Muscle of leg (tissue), 11 donors: ENCODE measurements around the gene ZNF618. TPM values are rescaled to one million over a fixed set of nuclear protein-coding genes. Genes with fewer than 3 reads are reported as not detected.
"Not testable (repeated sequence)": the region's sequence is repeated elsewhere in the genome, so short reads cannot be mapped to it uniquely, and the experiment has no call there.

Source experiments
- DNase-seq: peaks from one replicate; pipeline ENCODE4 v3.0.0; 2013
- H3K27ac ChIP-seq: one replicate; pipeline ENCODE4 v1.5.1; 2013; ENCODE audit warnings: mild to moderate bottlenecking, low read length, control low read depth
- H3K27me3 ChIP-seq: one replicate; pipeline ENCODE4 v1.6.1; 2013; ENCODE audit warnings: low read length; ENCODE audit not compliant: control insufficient read depth, insufficient read depth
- H3K36me3 ChIP-seq: one replicate; pipeline ENCODE4 v1.6.1; 2013; ENCODE audit warnings: low read length; ENCODE audit not compliant: control insufficient read depth, insufficient read depth
- H3K4me1 ChIP-seq: one replicate; pipeline ENCODE4 v1.6.1; 2013; ENCODE audit warnings: low read length; ENCODE audit not compliant: control insufficient read depth, insufficient read depth
- H3K4me3 ChIP-seq: one replicate; pipeline ENCODE4 v1.5.1; 2013; ENCODE audit warnings: low read length, control low read depth
- H3K9me3 ChIP-seq: replicated peaks from 2 replicates; pipeline ENCODE4 v1.6.1; 2013; ENCODE audit warnings: low read depth, low read length; ENCODE audit not compliant: control insufficient read depth
- WGBS: methylation state at CpG from one replicate; pipeline ENCODE4 v1.1.5; 2013; ENCODE audit warnings: missing lambda C conversion rate; ENCODE audit not compliant: insufficient coverage; 5-methylcytosine and 5-hydroxymethylcytosine counted together
- polyA plus RNA-seq, 8 donors: library from polyadenylated mRNA; unstranded; fragments of 120-200 nt; gene quantifications; one replicate each; pipeline versions ENCODE4 v1.2.1 to v1.2.3, GENCODE V29; 2013; ENCODE audit warnings: inconsistent platforms in 1 of 8, low replicate concordance in 1 of 8; ENCODE audit not compliant: insufficient read length in 8 of 8, insufficient read depth in 1 of 8
- total RNA-seq: library from RNA; stranded (reverse); fragments of 120-200 nt; gene quantifications from one replicate; pipeline ENCODE4 v1.2.4, GENCODE V29; 2013

Gene ZNF618
- total and polyA plus RNA-seq, 9 donors = 6.4 to 21.8 (median 16.1) TPM

DNA sequence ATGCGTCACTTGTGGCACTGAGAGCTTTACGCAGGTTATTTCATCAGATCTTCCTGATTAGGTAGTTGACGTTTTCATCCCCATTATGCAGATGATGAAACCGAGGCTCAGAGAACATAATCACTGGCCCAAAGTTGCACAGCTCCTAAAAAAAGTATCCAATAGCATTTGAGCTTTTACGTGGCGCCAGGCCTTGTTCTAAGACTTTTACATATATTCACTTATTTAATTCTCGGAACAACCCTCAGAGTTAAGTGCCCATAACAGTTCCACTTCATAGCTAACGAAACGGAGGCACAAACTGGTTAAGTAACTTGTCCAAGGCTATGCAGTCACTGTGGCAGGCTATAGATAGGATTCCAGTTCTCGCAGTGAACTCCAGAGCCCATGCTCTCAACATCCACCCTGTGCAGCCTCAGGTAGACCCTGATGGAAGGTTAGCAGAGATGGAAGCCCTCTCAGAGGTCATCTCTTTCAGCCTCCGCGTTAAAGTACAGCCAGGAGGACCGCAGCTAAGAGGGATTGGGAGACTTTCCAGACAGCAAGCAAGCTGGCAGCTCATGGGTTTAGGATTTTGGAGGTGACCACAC is 162.7 kb downstream of the ZNF618 start:
- no peak for DNase-seq
- no peak overlapping the region for H3K27ac ChIP-seq
- H3K36me3 ChIP-seq = peaks cover 47% of the 10 kb centered on the region
- peaks cover 3% of the 10 kb centered on the region for H3K4me1 ChIP-seq
- H3K4me3 ChIP-seq = no peak overlapping the region
- 93% methylated on average over 6 of the region's 13 CpGs for WGBS
- H3K9me3 ChIP-seq = no peaks in the 10 kb centered on the region
- no peaks in the 10 kb centered on the region for H3K27me3 ChIP-seq

DNA sequence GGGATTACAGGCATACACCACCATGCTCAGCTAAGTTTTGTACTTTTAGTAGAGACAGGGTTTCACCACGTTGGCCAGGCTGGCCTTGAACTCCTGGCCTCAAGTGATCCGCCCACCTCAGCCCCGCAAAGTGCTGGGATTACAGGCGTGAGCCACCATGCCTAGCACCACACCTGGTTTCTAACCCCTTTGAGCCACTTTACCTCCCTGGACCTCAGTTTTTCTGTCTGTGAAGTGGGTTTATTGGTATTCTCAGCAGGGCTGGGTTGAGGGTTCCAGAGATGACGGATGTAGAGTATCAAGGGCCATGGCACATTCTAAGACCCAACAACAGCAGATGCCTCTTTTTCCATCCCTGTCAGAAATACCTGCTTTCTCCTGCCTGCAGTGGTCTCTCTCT is 163.4 kb downstream of the ZNF618 start:
- peaks cover 3% of the 10 kb centered on the region for H3K4me1 ChIP-seq
- H3K36me3 ChIP-seq = peaks cover 43% of the 10 kb centered on the region
- WGBS = 88% methylated on average over 3 of the region's 5 CpGs
- no peak overlapping the region for H3K4me3 ChIP-seq
- no peak for DNase-seq
- no peak overlapping the region for H3K27ac ChIP-seq
- H3K9me3 ChIP-seq = no peaks in the 10 kb centered on the region
- no peaks in the 10 kb centered on the region for H3K27me3 ChIP-seq

DNA sequence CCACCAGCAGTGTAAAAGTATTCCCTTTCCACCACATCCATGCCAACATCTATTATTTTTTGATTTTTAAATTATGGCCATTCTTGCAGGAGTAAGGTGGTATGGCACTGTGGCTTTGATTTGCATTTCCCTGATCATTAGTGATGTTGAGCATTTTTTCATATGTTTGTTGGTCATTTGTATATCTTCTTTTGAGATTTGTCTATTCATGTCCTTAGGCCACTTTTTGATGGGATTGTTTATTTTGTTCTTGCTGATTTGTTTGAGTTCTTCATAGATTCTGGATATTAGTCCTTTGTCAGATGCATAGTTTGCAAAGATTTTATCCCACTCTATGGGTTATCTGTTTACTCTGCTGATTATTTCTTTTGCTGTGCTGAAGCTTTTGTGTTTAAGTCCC is 167.6 kb downstream of the ZNF618 start:
- DNase-seq, H3K4me1 ChIP-seq, H3K4me3 ChIP-seq: not testable (repeated sequence)

DNA sequence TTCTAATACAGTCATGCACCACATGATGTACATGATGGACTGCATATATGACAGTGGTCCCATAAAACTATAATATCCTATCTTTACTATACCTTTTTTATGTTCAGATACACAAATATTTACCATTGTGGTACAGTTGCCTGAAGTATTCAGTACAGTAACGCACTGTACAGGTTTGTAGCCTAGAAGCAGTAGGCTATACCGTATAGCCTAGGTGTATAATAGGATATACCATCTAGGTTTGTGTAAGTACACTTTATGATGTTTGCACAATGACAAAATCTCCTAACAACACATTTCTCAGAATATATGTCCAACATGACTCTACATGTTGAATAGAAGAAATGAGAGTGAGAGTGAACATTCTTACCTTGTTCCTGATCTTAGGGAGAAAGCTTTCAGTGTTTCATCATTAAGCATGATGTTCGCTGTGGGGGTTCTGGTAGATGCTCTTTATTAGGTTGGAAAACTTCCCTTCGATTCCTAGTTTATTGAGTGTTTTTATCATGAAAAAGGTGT is 170.2 kb downstream of the ZNF618 start:
- H3K36me3 ChIP-seq = peaks cover 34% of the 10 kb centered on the region
- no peaks in the 10 kb centered on the region for H3K4me1 ChIP-seq
- H3K4me3 ChIP-seq = no peak overlapping the region
- H3K27me3 ChIP-seq = no peaks in the 10 kb centered on the region
- H3K9me3 ChIP-seq = peaks cover 2% of the 10 kb centered on the region
- 100% methylated on average over 1 of the region's 4 CpGs for WGBS
- no peak for DNase-seq
- H3K27ac ChIP-seq = no peak overlapping the region

More for the DNA sequence above, 167.6 kb downstream of the ZNF618 start:
- H3K9me3 ChIP-seq, H3K27ac ChIP-seq, H3K27me3 ChIP-seq: not testable (repeated sequence)
- H3K36me3 ChIP-seq = peaks cover 23% of the 10 kb centered on the region

DNA sequence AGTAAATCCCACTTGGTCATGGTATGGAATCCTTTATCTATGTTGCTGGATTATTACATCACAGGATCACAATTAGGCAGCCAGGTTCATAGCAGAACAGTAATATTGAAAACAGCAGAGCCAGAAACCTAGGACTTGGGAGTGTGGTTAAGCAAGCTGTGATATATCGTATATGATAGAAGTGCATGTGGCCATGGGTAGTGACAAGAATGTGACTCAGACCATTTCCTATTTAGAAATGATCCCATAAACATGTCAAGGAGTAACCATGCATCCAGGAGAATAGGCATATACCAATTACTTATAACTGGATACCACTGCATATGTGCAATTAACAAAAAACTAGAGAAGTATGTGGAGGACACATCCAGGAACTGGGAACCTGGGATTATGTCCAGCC is 170.8 kb downstream of the ZNF618 start:
- H3K27me3 ChIP-seq = no peaks in the 10 kb centered on the region
- no CpG with 5 or more reads among the region's 1 CpG for WGBS
- H3K36me3 ChIP-seq = peaks cover 40% of the 10 kb centered on the region
- peaks cover 2% of the 10 kb centered on the region for H3K9me3 ChIP-seq
- no peak overlapping the region for H3K4me3 ChIP-seq
- no peak overlapping the region for H3K27ac ChIP-seq
- H3K4me1 ChIP-seq = no peaks in the 10 kb centered on the region
- DNase-seq = no peak

DNA sequence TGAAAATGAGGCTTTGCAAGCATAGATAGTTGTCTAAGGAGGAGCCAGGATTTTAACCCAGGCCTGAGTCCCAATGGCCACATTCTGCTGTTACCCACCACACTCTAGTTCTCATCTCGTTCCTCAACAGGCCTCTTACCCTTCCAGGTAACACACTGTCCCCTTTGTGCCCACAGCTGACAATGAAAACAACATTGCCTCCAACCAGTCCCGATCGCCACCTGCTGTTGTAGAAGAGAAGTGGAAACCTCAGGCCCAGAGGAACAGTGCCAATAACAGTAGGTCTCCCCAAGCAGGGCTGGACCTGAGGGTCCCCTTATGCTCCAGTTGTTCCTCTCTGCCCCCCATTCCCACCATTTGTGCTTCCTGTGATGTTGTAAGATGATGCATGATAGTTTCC is 171.6 kb downstream of the ZNF618 start:
- H3K4me1 ChIP-seq = no peaks in the 10 kb centered on the region
- H3K36me3 ChIP-seq = peaks cover 47% of the 10 kb centered on the region
- H3K4me3 ChIP-seq = no peak overlapping the region
- peaks cover 2% of the 10 kb centered on the region for H3K9me3 ChIP-seq
- no peak for DNase-seq
- no peak overlapping the region for H3K27ac ChIP-seq
- 92% methylated on average over 2 of the region's 3 CpGs for WGBS
- no peaks in the 10 kb centered on the region for H3K27me3 ChIP-seq

DNA sequence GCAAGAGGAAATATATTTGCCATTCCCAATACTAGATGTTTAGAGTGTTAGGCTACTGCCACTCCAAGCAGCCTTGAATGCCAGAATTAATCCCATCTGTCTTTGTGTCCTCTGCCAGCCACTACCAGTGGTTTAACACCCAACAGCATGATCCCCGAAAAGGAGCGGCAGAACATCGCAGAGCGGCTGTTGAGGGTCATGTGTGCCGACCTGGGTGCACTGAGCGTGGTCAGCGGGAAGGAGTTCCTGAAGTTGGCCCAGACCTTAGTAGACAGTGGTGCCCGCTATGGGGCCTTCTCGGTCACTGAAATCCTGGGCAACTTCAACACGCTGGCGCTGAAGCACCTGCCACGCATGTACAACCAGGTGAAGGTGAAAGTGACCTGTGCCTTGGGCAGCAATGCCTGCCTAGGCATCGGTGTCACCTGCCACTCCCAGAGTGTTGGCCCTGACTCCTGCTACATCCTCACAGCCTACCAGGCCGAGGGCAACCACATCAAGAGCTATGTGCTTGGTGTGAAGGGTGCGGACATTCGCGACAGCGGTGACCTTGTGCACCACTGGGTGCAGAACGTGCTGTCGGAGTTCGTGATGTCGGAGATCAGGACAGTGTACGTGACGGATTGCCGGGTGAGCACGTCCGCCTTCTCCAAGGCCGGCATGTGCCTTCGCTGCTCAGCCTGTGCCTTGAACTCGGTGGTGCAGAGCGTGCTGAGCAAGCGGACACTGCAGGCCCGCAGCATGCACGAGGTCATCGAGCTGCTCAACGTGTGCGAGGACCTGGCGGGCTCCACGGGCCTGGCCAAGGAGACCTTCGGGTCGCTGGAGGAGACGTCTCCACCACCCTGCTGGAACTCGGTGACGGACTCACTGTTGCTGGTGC is 172.7 kb downstream of the ZNF618 start:
- Histone ChIP-seq H3K4me3 (no peak overlapping the region), H3K36me3 (peaks cover 55% of the 10 kb centered on the region), H3K9me3 (peaks cover 2% of the 10 kb centered on the region), H3K4me1 (no peaks in the 10 kb centered on the region), H3K27me3 (no peaks in the 10 kb centered on the region), H3K27ac (no peak overlapping the region)
- 97% methylated on average over 43 of the region's 44 CpGs for WGBS
- no peak for DNase-seq

DNA sequence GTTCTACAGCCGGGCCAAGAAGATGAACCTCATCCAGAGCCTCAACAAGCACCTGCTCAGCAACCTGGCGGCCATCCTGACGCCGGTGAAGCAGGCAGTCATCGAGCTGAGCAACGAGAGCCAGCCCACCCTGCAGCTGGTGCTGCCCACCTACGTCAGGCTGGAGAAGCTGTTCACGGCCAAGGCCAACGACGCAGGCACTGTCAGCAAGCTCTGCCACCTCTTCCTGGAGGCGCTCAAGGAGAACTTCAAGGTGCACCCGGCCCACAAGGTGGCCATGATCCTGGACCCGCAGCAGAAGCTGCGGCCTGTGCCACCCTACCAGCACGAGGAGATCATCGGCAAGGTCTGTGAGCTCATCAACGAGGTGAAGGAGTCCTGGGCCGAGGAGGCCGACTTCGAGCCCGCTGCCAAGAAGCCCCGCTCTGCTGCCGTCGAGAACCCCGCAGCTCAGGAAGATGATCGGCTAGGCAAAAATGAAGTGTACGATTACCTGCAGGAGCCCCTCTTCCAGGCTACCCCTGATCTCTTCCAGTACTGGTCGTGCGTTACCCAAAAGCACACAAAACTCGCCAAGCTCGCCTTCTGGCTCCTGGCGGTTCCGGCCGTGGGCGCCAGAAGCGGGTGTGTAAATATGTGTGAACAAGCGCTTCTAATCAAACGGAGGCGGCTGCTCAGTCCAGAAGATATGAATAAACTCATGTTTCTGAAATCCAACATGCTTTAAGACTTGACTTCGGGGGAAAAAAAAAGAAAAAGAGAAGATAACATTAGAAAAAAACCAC is 173.5 kb downstream of the ZNF618 start:
- no peaks in the 10 kb centered on the region for H3K4me1 ChIP-seq
- DNase-seq = no peak
- no peaks in the 10 kb centered on the region for H3K27me3 ChIP-seq
- peaks cover 2% of the 10 kb centered on the region for H3K9me3 ChIP-seq
- H3K27ac ChIP-seq = no peak overlapping the region
- H3K36me3 ChIP-seq = peaks cover 61% of the 10 kb centered on the region
- H3K4me3 ChIP-seq = no peak overlapping the region
- WGBS = 96% methylated on average over 36 of the region's 40 CpGs

DNA sequence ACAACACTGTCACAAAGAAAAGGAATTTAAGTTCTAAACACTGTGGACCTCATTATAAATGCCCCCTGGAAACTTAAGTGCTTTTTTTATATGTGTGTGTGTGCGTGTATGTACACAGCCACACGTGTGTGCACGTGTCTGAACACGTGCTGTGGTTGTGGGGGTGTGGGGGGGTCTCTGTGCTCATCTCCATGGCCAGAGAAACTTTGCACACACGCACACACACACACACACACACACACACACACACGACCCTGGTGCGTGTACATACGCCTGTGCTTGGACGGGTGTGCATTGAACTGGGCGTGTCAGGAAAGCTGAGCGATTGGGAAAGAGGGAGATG is 174.1 kb downstream of the ZNF618 start:
- Histone ChIP-seq H3K4me3 (no peak overlapping the region), H3K4me1 (no peaks in the 10 kb centered on the region), H3K9me3 (peaks cover 2% of the 10 kb centered on the region), H3K27ac (no peak overlapping the region), H3K27me3 (no peaks in the 10 kb centered on the region), H3K36me3 (peaks cover 61% of the 10 kb centered on the region)
- DNase-seq = no peak
- no CpG with 5 or more reads among the region's 11 CpGs for WGBS

DNA sequence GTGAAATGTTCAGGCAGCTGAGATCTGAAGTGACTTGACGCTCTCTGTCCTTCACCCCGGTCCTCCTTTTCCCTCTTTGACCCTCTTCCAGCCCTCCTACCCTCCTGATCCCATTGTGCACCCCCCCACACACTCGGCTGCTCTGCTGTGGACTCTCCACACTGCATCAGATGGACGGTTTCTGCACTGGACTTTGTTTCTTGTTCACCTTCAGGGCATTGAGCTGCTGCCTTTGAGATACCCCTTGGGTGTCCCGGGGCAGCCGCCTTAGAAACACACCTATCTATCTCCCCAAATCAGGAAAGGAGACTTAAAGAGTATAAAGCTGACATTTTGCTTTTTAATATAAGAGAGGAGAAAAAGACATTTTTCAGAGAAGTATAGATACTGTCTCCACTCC is 174.5 kb downstream of the ZNF618 start:
- Histone ChIP-seq H3K4me1 (no peaks in the 10 kb centered on the region), H3K36me3 (peaks cover 61% of the 10 kb centered on the region), H3K27ac (no peak overlapping the region), H3K4me3 (no peak overlapping the region), H3K27me3 (no peaks in the 10 kb centered on the region), H3K9me3 (no peaks in the 10 kb centered on the region)
- DNase-seq = no peak
- 80% methylated on average over 2 of the region's 6 CpGs for WGBS
